GM10248 (cell line): ENCODE measurements around the gene SH3BP5.

Source experiments
- CTCF ChIA-PET: fragments of 300-600 bp; sonication (Branson Sonifier 250); formaldehyde crosslinking; extraction: SDS; loops from one replicate; lab custom pipeline; 2021; ENCODE audit warnings: antibody characterized with exemption; lab: Yijun Ruan, JAX
- POLR2A ChIA-PET: fragments of 350-650 bp; sonication (Branson Sonifier 250); formaldehyde crosslinking; extraction: SDS; loops from one replicate; lab custom pipeline; 2020; ENCODE audit warnings: antibody characterized with exemption; lab: Yijun Ruan, JAX
- DNase-seq: peaks from one replicate; pipeline ENCODE4 v3.0.0; 2012; ENCODE audit errors: extremely low spot score
- CTCF ChIP-seq: IDR thresholded peaks from 2 replicates; pipeline ENCODE4 v1.5.1; 2012; ENCODE audit warnings: mild to moderate bottlenecking, low read depth; ENCODE audit errors: extremely low read depth, missing control alignments, control extremely low read depth

Gene SH3BP5

GRCh38 chr3:15305359-15305844 lies 27.0 kb downstream of the SH3BP5 start:
- no peak for TF ChIP-seq CTCF
- no peak for DNase-seq
- CTCF ChIA-PET = interaction anchor here (1.0 to 4.3 kb wide), 7 partner anchors 10 to 38 kb away, joined by 4 to 16 read pairs (median 4); no protein-coding TSS in a partner anchor
- POLR2A ChIA-PET = no interaction called here

GRCh38 chr3:15303728-15304127 lies 28.7 kb downstream of the SH3BP5 start:
- POLR2A ChIA-PET = no interaction called here
- no peak for TF ChIP-seq CTCF
- CTCF ChIA-PET = interaction anchor here (1.3 to 1.6 kb wide), 4 partner anchors 12 to 40 kb away, joined by 3 to 4 read pairs (median 4); no protein-coding TSS in a partner anchor
- DNase-seq = no peak

GRCh38 chr3:15303216-15303615 lies 29.2 kb downstream of the SH3BP5 start:
- no peak for TF ChIP-seq CTCF
- ChIA-PET CTCF (no interaction called here), POLR2A (no interaction called here)
- DNase-seq = no peak

GRCh38 chr3:15301761-15302160 lies 30.6 kb downstream of the SH3BP5 start:
- TF ChIP-seq CTCF = no peak
- POLR2A ChIA-PET = no interaction called here
- DNase-seq = no peak
- CTCF ChIA-PET = interaction anchor here (1.0 to 1.2 kb wide), 2 partner anchors 20 to 22 kb away, joined by 3 to 4 read pairs; no protein-coding TSS in a partner anchor

- CTCF ChIA-PET = interaction anchor here (1.1 to 2.8 kb wide), 7 partner anchors 10 to 104 kb away, joined by 3 to 13 read pairs (median 4); partner anchors contain the start of gene SH3BP5
- DNase-seq = no peak
- POLR2A ChIA-PET = no interaction called here
These were observed 31.9 kb downstream of the SH3BP5 start for GRCh38 chr3:15300323-15301078.

More at GRCh38 chr3:15300323-15301078, 31.9 kb downstream of the SH3BP5 start:
- no peak for TF ChIP-seq CTCF
